ENCODE results near the gene CYP21A2.
"Not testable (repeated sequence)": the region's sequence is repeated elsewhere in the genome, so short reads cannot be mapped to it uniquely, and the experiment has no call there.

Gene CYP21A2

GRCh38 chr6:32064706-32065105, 26.5 kb downstream of the CYP21A2 start:
- TF ChIP-seq, protein P1, sequence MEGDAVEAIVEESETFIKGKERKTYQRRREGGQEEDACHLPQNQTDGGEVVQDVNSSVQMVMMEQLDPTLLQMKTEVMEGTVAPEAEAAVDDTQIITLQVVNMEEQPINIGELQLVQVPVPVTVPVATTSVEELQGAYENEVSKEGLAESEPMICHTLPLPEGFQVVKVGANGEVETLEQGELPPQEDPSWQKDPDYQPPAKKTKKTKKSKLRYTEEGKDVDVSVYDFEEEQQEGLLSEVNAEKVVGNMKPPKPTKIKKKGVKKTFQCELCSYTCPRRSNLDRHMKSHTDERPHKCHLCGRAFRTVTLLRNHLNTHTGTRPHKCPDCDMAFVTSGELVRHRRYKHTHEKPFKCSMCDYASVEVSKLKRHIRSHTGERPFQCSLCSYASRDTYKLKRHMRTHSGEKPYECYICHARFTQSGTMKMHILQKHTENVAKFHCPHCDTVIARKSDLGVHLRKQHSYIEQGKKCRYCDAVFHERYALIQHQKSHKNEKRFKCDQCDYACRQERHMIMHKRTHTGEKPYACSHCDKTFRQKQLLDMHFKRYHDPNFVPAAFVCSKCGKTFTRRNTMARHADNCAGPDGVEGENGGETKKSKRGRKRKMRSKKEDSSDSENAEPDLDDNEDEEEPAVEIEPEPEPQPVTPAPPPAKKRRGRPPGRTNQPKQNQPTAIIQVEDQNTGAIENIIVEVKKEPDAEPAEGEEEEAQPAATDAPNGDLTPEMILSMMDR (IDR thresholded peaks at IDR 0.05; ENCODE audit: low read length, missing control alignments) = no peak
- H3K4me3 ChIP-seq (replicated peaks; ENCODE audit: low read depth, low read length) = no peak overlapping the region
- DNase-seq (ENCODE audit: low read depth) = no peak

GRCh38 chr6:32067521-32067920, 29.3 kb downstream of the CYP21A2 start:
- not testable (repeated sequence) for H3K4me3 ChIP-seq (replicated peaks; ENCODE audit: low read depth, low read length); DNase-seq (ENCODE audit: low read depth)

DNA sequence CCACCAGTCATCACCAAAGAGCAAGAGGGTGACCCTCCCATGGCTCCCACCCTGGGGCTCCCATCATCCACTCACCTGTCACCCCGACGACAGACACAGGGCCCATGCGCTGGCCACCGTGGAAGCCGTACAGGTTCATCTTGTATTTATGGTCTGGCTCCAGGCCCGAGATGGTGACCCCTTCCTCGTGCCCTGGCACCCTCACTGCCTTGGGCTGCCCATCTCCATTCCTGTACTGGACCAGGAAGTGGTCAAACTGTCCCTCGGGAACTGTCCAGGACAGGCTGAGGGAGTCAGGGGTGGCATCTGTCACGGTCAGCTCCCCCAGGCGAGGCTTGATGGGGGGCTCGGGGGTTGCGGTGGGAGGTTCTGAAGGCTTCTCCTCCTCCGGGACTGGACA, 30.1 kb downstream of the CYP21A2 start:
- DNase-seq (ENCODE audit: low read depth); H3K4me3 ChIP-seq (replicated peaks; ENCODE audit: low read depth, low read length): not testable (repeated sequence)

GRCh38 chr6:32068867-32069266, 30.7 kb downstream of the CYP21A2 start:
- DNase-seq (ENCODE audit: low read depth) = no peak
- H3K4me3 ChIP-seq (replicated peaks; ENCODE audit: low read depth, low read length) = no peak overlapping the region
- TF ChIP-seq, protein P1 (IDR thresholded peaks at IDR 0.05; ENCODE audit: low read length, missing control alignments) = no peak

- no peak for DNase-seq (ENCODE audit: low read depth)
- no peak overlapping the region for H3K4me3 ChIP-seq (replicated peaks; ENCODE audit: low read depth, low read length)
- TF ChIP-seq, protein P1 (IDR thresholded peaks at IDR 0.05; ENCODE audit: low read length, missing control alignments) = no peak
These were observed 31.2 kb downstream of the CYP21A2 start for GRCh38 chr6:32069460-32069859.

GRCh38 chr6:32069878-32070515, 31.8 kb downstream of the CYP21A2 start:
- no peak overlapping the region for H3K4me3 ChIP-seq (replicated peaks; ENCODE audit: low read depth, low read length)
- TF ChIP-seq, protein P1 (IDR thresholded peaks at IDR 0.05; ENCODE audit: low read length, missing control alignments) = no peak
- no peak for DNase-seq (ENCODE audit: low read depth)

DNA sequence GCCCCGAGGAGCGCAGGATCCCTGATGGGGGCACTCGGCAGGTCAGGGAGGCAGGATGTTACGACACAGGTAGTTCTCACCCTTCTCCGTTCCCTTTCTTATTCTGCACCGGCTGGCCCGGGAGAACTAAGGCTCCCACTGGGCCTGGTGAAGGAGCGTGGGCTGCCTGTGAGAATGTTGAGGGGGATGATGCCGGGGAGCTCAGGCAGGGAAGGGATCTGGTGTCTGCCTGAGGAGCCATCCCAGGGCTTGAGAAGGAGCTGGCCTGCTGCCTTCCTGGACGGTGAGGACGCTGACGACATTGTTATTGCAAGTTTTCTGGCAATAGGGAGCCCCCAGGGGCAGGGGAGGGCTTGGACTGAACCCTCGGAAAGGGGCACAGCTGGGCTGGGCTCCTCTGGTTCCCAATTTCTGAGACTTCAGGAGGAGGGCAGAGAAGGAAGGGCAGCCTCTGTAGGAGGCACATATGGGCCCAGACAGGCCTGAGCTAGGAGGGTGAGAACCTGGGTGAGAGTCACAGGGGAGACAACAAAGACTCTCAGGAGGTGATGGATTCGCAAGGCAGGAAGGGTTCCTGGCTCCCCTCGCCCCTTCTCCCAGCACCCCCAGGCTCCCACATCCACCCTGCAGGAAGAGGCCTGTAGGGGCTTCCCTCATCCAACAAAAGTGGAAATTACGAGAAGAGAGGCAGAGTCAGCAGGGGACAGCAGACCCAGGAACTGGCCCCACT, 32.8 kb downstream of the CYP21A2 start:
- TF ChIP-seq, protein P1 (IDR thresholded peaks at IDR 0.05; ENCODE audit: low read length, missing control alignments) = no peak
- DNase-seq (ENCODE audit: low read depth) = no peak
- no peak overlapping the region for H3K4me3 ChIP-seq (replicated peaks; ENCODE audit: low read depth, low read length)

DNA sequence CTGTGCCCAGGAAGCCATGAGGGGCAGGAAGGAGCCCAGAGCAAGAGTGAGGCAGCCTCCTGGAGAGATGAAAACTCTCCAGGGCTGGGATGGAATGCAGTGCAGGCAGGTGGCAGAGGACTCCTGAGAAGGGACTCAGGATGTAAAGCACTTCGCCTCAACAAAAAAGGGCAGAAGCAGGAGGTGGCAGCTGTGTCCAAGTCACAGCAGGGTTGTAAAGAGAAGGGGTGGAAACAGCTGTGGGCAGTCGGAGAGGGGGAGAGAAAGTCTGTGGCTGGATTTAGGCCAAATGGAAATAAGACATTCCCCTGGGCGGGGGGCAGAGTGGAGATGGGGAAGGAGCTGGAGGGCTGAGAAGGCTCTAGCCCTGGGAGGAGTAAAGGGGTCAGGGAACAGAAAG, 34.9 kb downstream of the CYP21A2 start:
- TF ChIP-seq, protein P1 (IDR thresholded peaks at IDR 0.05; ENCODE audit: low read length, missing control alignments) = no peak
- H3K4me3 ChIP-seq (replicated peaks; ENCODE audit: low read depth, low read length) = no peak overlapping the region
- DNase-seq (ENCODE audit: low read depth) = no peak

Data from fibroblast of pulmonary artery (primary cell).